CD4-positive, alpha-beta T cell treated with Interleukin-21 for 1 hour (primary cell): ENCODE data around the gene FNIP2.
"Not testable (repeated sequence)": the region's sequence is repeated elsewhere in the genome, so short reads cannot be mapped to it uniquely, and the experiment has no call there.

Experiments
- DNase-seq: peaks from one replicate; pipeline ENCODE4 v3.0.0-alpha.2; 2020

FNIP2 gene

DNA sequence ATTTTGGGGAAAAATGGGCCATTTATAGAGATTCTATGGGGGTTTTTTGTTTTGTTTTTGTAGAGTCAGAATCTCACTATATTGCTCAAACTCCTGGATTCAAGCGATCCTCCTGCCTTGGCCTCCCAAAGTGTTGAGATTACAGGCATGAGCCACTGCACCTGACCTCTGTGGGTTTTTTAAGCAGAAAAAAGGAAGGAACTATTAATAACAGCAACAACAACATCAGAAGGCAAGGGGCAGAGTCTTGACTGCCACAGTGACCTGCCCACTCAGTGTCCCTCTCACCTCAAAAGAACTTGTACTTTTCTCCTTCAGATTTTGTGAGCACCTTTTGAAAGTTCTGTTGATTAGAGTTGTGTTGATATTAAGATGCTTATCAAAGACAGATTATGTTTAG lies 48.1 kb downstream of the FNIP2 start:
- no peak for DNase-seq

DNA sequence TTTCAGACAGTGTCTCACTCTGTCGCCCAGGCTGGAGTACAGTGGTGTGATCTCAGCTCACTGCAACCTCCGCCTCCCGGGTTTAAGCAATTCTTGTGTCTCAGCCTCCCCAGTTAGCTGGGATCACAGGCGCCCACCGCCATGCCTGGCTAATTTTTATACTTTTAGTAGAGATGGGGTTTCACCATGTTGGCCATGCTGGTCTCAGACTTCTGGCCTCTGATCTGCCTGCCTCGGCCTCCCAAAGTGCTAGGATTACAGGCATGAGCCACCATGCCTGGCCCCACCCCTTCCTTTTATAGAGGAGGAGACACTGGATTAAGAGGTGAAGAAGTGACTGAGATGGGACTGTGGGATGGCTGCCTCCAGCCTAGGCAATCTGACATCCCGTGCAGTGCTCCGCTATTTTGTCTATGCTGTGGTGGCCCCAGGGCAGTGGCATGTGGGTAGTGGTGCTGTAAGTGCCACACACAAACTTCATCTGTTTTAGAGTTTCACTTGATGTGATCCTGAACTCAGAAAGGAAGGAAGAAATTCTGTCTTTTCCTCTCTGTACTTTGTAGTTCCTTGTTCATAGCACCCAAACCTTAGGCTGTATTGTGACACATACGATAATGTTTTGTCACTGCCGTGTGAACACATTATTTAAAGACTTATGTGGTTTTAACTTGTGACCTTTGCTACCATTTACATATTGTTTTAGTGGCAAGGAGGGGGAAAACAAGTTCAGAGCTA lies 48.9 kb downstream of the FNIP2 start:
- peak; percentile 25 for DNase-seq

DNA sequence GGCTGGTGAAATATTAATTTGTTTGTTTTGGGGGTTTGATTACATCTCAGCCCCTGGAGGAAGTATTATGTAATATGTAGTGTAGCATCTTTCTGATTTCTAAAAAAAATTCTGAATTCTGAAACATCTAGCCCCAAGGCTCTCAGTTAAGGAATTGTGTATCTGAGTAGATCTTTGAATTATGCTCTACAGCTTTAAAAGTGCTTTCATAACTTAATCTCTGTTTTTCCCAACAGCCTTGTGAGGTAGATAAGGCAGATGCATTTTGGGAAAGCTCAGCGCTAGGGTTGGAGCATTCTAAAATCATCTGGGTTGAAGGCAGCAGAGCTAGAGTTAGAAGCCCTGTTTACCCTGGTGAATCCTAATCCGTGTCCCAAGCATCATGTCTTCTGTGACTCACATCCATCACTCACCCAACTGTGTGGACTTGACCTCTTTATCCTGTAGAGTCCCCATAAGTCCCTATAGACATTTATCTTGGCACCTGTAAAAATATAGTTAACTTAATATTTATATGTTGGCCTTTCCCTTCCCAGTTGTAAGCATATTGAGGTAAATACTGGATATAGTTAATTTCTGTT lies 49.8 kb downstream of the FNIP2 start:
- DNase-seq: no peak

GRCh38 chr4:158819942-158820786 lies 51.3 kb downstream of the FNIP2 start:
- DNase-seq: no peak

GRCh38 chr4:158821228-158821971 lies 52.6 kb downstream of the FNIP2 start:
- DNase-seq: no peak

DNA sequence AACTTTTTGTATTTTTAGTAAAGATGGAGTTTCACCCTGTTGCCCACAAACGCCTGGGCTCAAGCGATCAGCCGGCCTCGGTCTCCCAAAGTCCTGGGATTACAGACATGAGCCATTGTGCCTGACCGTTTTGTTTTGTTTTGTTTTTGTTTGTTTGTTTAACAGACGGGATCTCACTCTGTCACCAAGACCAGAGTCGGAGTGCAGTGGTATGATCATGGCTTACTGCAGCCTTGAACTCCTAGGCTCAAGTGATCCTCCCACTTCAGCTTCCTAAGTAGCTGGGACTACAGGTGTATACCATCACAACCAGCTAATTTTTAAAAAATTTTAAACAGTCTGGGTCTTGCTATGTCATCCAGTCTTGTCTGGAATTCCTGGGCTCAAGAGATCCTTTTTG lies 53.5 kb downstream of the FNIP2 start:
- DNase-seq: no peak

DNA sequence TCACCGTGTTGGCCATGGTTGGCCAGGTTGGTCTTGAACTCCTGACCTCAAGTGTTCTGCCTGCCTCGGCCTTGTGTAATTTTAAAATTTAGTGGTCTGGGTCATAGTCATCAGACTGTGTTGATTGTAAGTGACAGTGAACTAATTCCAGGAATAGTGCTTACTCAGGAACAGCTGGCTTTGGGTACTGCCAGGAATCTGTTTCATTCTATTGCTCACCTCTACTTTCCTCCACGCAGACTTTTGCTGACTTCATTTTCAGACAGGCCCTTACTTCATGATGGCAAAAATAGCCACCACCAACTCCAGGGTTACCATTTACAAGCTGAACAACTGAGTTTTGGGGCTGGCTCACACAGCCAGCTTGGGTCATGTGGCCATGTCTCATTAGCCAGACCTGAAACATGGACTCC lies 54.6 kb downstream of the FNIP2 start:
- no peak for DNase-seq

DNA sequence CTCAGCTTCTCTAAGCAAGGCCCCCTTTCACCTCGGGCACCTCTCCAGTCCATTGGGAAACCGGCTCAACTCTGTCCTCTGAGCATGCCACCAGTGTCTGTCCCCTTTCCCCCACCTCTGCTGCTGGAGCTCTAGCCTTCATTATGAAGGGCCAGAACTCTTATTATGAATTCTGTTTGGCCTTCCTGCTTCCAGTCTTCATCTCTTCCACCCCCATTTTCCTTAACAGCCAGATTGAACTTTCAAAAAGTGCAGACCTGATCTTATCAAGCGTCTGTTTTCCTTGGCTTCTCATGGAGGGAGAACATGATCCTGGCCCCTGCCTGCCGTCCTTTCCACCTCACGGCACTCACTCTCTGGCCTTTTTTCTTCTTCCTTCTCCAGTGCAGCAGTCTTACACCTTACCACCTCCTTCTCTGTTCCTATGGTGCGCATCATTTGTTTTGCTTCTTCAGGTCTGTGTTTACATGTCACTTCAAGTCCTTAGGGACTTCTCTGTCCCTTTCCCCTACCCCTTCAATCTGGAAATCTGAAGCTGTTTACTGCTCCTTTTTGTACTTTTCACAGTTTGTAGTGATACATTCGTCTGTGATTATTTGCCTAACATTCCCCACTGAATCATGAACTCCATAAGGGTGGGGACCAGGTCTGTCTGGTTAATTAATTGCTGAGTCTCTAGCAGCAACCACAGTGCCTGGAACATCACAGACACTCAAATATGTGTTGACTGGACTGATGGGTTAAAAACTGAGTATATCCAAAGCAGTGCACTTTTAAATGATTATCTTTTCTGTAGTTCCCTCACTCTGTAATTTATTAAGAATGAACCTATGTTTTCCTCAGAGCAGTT lies 55.8 kb downstream of the FNIP2 start:
- no peak for DNase-seq

- DNase-seq: no peak
These were observed 56.7 kb downstream of the FNIP2 start for GRCh38 chr4:158825433-158826036.

GRCh38 chr4:158826057-158826456 lies 57.2 kb downstream of the FNIP2 start:
- no peak for DNase-seq

- peak; percentile 34 for DNase-seq
These were observed 58.1 kb downstream of the FNIP2 start for GRCh38 chr4:158826882-158827281.

DNA sequence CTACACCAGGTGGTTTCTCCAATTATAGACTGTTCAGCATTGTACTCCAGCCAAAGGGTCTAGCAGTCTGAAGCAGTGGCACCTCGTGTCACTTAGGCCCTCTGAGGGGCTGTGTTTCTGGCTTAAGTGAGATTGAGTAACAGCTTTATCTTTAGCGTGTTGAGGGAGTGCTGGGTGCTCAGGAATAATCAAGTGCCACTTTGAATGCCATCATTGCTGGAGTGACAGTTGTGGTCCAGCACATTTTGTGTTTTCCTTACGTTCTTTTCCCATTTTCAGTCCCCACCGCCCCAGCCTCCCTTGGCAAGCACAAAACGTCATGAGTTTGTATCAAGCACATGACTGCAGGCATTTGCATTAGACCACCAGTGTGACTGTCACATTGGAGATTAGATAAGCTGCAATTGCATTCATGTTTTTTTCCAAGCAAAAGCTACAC lies 58.7 kb downstream of the FNIP2 start:
- DNase-seq: no peak

- not testable (repeated sequence) for DNase-seq
These were observed 59.3 kb downstream of the FNIP2 start for GRCh38 chr4:158828151-158828550.

- no peak for DNase-seq
These were observed 60.4 kb downstream of the FNIP2 start for GRCh38 chr4:158829254-158829653.

DNA sequence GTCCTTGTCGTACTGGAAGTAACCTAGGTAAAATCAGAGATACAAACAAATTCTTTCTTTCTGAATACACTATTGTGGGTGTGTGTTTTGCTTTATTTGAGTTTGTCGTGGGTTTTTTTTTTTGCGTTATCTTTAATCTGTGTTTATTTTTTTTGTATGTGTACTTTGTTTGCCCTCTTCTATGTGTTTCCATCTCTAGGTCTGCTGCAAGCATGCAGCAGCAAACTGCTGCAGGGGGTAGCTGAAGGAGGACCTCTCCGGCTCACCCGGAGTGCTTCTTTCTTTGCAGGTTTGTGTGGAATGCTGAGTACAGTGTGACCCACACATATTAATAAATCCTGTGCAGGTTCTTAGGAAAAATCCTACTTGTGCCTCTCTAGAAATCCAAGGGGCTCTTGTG lies 64.8 kb downstream of the FNIP2 start:
- DNase-seq: no peak

DNA sequence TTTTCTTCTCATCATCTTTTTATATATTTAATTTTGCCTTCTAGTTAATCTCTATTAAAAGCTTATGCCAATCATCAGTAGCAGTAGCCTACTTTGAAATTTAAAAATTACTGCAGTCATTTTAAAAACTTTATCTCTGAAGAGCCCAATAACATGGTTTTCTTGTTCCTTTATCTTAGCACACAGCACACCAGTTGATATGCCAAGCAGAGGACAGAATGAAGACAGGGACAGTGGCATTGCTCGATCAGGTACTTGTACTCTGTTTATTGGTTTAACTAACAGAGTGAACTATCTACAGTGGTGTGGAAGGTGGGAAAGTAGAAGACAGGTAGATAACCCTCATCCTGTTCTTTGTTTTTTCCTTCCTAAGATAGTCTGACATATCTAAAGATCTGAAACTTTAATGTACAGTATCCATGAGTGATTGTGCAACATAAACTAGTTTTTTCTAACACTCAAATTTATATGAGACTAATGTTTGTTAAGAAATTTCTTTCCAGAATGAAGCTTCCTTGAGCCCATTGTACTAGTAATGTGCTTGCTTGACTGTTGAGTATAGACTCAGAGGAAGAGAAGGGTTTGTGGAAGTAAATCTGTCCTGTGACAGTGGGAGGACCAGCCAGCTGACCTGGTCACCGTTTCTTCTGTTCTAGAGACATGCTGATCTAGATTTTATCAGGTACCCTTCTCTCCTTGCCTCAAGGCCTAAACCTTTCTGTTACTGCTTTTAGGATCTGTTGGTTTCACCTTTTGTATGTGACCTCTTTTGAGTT lies 66.6 kb downstream of the FNIP2 start:
- no peak for DNase-seq

- no peak for DNase-seq
These were observed 67.2 kb downstream of the FNIP2 start for GRCh38 chr4:158836002-158836369.

DNA sequence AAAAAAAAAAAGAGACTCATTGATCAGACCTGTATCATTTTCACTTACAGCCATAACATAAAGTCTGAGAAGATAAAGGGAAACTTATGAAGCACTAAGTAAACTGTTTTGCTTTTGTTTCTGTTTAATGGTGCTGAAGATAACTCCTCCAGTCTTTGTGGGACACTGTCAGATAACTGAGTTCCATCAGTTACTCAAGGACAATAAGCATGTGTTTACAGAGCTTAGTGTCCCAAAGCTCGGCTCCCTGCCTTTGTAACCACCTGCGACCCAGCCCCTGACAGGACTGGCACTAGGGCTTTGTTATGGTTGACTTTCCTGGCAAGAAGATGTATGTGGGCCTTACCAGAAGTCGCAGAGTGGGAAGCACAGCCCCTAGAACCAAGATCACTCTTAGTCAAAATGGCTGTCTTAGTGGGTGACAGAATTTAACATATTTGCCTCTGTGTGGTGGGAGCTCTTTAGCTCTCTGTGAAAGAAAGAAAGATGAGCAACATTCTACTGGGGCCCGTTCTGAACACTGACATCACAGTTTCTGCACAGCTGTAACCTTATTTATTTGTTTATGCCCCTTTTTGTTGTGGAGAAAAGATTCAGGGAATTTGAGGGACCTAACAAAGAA lies 68.1 kb downstream of the FNIP2 start:
- no peak for DNase-seq

- DNase-seq: no peak
These were observed 68.8 kb downstream of the FNIP2 start for GRCh38 chr4:158837527-158838141.

- DNase-seq: no peak
These were observed 71.3 kb downstream of the FNIP2 start for GRCh38 chr4:158840131-158840530.
